ENCODE results near the gene ANXA8.

The ANXA8 gene

GRCh38 chr10:47449102-47449978 is 34.6 kb downstream of the ANXA8 start:
- DNase-seq (ENCODE audit: low read depth in 2 of 2, low spot score in 1 of 2), result no peak

GRCh38 chr10:47447705-47448104 is 36.2 kb downstream of the ANXA8 start:
- no peak for DNase-seq (ENCODE audit: low read depth in 2 of 2, low spot score in 1 of 2)

- no peak for DNase-seq (ENCODE audit: low read depth in 2 of 2, low spot score in 1 of 2)
Measured at GRCh38 chr10:47447209-47447608, 36.7 kb downstream of the ANXA8 start.

GRCh38 chr10:47445720-47446119 is 38.2 kb downstream of the ANXA8 start:
- DNase-seq (ENCODE audit: low read depth in 2 of 2, low spot score in 1 of 2), result no peak

- no peak for DNase-seq (ENCODE audit: low read depth in 2 of 2, low spot score in 1 of 2)
Measured at GRCh38 chr10:47444047-47444446, 39.9 kb downstream of the ANXA8 start.

- no peak for DNase-seq (ENCODE audit: low read depth in 2 of 2, low spot score in 1 of 2)
Measured at GRCh38 chr10:47443145-47443544, 40.8 kb downstream of the ANXA8 start.

GRCh38 chr10:47442351-47442750 is 41.6 kb downstream of the ANXA8 start:
- DNase-seq (ENCODE audit: low read depth in 2 of 2, low spot score in 1 of 2), result no peak

- DNase-seq (ENCODE audit: low read depth in 2 of 2, low spot score in 1 of 2), result no peak
Measured at GRCh38 chr10:47441938-47442337, 42.0 kb downstream of the ANXA8 start.

GRCh38 chr10:47440207-47440606 is 43.7 kb downstream of the ANXA8 start:
- DNase-seq (ENCODE audit: low read depth in 2 of 2, low spot score in 1 of 2), result no peak

GRCh38 chr10:47438857-47439474 is 44.9 kb downstream of the ANXA8 start:
- DNase-seq (ENCODE audit: low read depth in 2 of 2, low spot score in 1 of 2), result no peak

- no peak for DNase-seq (ENCODE audit: low read depth in 2 of 2, low spot score in 1 of 2)
Measured at GRCh38 chr10:47435081-47435480, 48.8 kb downstream of the ANXA8 start.

GRCh38 chr10:47425813-47426419 is 58.0 kb downstream of the ANXA8 start:
- no peak for DNase-seq (ENCODE audit: low read depth in 2 of 2, low spot score in 1 of 2)

- DNase-seq (ENCODE audit: low read depth in 2 of 2, low spot score in 1 of 2), result no peak
Measured at GRCh38 chr10:47424231-47424630, 59.7 kb downstream of the ANXA8 start.

- DNase-seq (ENCODE audit: low read depth in 2 of 2, low spot score in 1 of 2), result no peak
Measured at GRCh38 chr10:47423476-47423875, 60.4 kb downstream of the ANXA8 start.

- no peak for DNase-seq (ENCODE audit: low read depth in 2 of 2, low spot score in 1 of 2)
Measured at GRCh38 chr10:47421057-47421952, 62.6 kb downstream of the ANXA8 start.

GRCh38 chr10:47420305-47421056 is 63.4 kb downstream of the ANXA8 start:
- DNase-seq (ENCODE audit: low read depth in 2 of 2, low spot score in 1 of 2), result no peak

- DNase-seq (ENCODE audit: low read depth in 2 of 2, low spot score in 1 of 2), result no peak
Measured at GRCh38 chr10:47419421-47419820, 64.5 kb downstream of the ANXA8 start.

GRCh38 chr10:47418966-47419365 is 64.9 kb downstream of the ANXA8 start:
- no peak for DNase-seq (ENCODE audit: low read depth in 2 of 2, low spot score in 1 of 2)

- no peak for DNase-seq (ENCODE audit: low read depth in 2 of 2, low spot score in 1 of 2)
Measured at GRCh38 chr10:47418321-47418720, 65.6 kb downstream of the ANXA8 start.

Data from stimulated activated CD8-positive, alpha-beta memory T cell treated with anti-CD3 and anti-CD28 coated beads, Interleukin-4, amount 100 ng/mL, for 1 hour (primary cell).